Measurements from ENCODE around the gene WDR59. TPM values are rescaled to one million over a fixed set of nuclear protein-coding genes. Genes with fewer than 3 reads are reported as not detected.

WDR59 gene
- total and polyA plus RNA-seq, 9 of the 15 experiments (the other 6 are each of a cell fraction or from before 2014, with no cell fraction given), result 12.7 to 126 (median 34.7) TPM

GRCh38 chr16:75010427-75010826, 25.5 kb upstream of the WDR59 start:
- Histone ChIP-seq H3K27ac (ENCODE audit: extremely low read depth, low read depth, low read length) (no peak overlapping the region), H4K20me1 (replicated peaks; ENCODE audit: control insufficient read depth, insufficient read depth, low read length) (no peaks in the 10 kb centered on the region), H3K9ac (ENCODE audit: insufficient read depth in 1 of 2, low read depth in 2 of 2, low read length in 2 of 2) (no peak overlapping the region), H3K9me1 (ENCODE audit: control insufficient read depth, insufficient read depth, low read length) (no peaks in the 10 kb centered on the region), H3K27me3 (ENCODE audit: control insufficient read depth in 2 of 2, insufficient read depth in 2 of 2, low read length in 2 of 2) (no peaks in the 10 kb centered on the region), H3K4me3 (no peak overlapping the region), H3K79me2 (ENCODE audit: control insufficient read depth, insufficient read depth, low read length) (peaks cover 98% of the 10 kb centered on the region), H3K36me3 (ENCODE audit: control insufficient read depth, insufficient read depth, low read length) (no peaks in the 10 kb centered on the region), H3K4me2 (ENCODE audit: insufficient read depth, low read length) (no peak overlapping the region), H3K4me1 (replicated peaks in 1 of 2; ENCODE audit: control insufficient read depth in 2 of 2, insufficient read depth in 2 of 2, low read length in 2 of 2) (peaks cover 22 to 36% of the 10 kb centered on the region in 2 experiments), H3K9me3 (replicated peaks; ENCODE audit: control insufficient read depth, insufficient read depth, low read depth, low read length) (no peaks in the 10 kb centered on the region), H2AFZ (ENCODE audit: low read depth, low read length) (no peak overlapping the region)
- no peak for FAIRE-seq
- BruUV-seq (replicated peaks), result no TSS peak
- in situ Hi-C loops (cut with MboI) (no loop called here), intact Hi-C loops (cut with micrococcal nuclease) (no loop called here)
- ATAC-seq, result no peak
- DNase-seq (ENCODE audit: extremely low read depth in 1 of 4, low spot score in 3 of 4), result no peak
- WGBS (ENCODE audit: insufficient coverage, low coverage, missing lambda C conversion rate), result 89% methylated on average over 2 of the region's 3 CpGs
- TF ChIP-seq ETV6 (IDR thresholded peaks at IDR 0.05; ENCODE audit: borderline replicate concordance in 1 of 2, low read depth in 2 of 2, low read length in 1 of 2) (no peak), ETV6 (CRISPR knock-in tag; IDR thresholded peaks at IDR 0.05; ENCODE audit: borderline replicate concordance) (no peak), NFIC (IDR thresholded peaks at IDR 0.05) (no peak), RHOXF2B (CRISPR knock-in tag; conservative IDR thresholded peaks at IDR 0.05) (no peak), CHD7 (IDR thresholded peaks at IDR 0.05; ENCODE audit: low read depth, low read length) (no peak), HMG20B (CRISPR knock-in tag; IDR thresholded peaks at IDR 0.05) (no peak)
- CTCF ChIA-PET (ENCODE audit: low intra/inter-chr PET ratio), result no interaction called here
- POLR2A ChIA-PET, result interaction anchor here (0.9 to 4.5 kb wide), 6 partner anchors 8 to 58 kb away, joined by 3 to 32 read pairs (median 6); partner anchors contain the start of gene WDR59
